DMS114 treated with DMSO at 0.1 percent for 48 hours (cell line): ENCODE results near the gene SACM1L.
"Not testable (repeated sequence)": the region's sequence is repeated elsewhere in the genome, so short reads cannot be mapped to it uniquely, and the experiment has no call there.

Source experiments
- DNase-seq: peaks from one replicate; lab custom pipeline; 2025; ENCODE audit not compliant: unreplicated experiment; lab: John Stamatoyannopoulos, UW

SACM1L gene

GRCh38 chr3:45666757-45667431 lies 22.3 kb upstream of the SACM1L start:
- DNase-seq: no peak

GRCh38 chr3:45667569-45667934 lies 21.6 kb upstream of the SACM1L start:
- no peak for DNase-seq

GRCh38 chr3:45670436-45670835 lies 18.8 kb upstream of the SACM1L start:
- no peak for DNase-seq

- no peak for DNase-seq
These were observed 18.2 kb upstream of the SACM1L start for GRCh38 chr3:45670991-45671390.

- DNase-seq: no peak
These were observed 15.9 kb upstream of the SACM1L start for GRCh38 chr3:45673273-45673672.

GRCh38 chr3:45676325-45677032 lies 12.7 kb upstream of the SACM1L start:
- DNase-seq: no peak

GRCh38 chr3:45677033-45677446 lies 12.2 kb upstream of the SACM1L start:
- no peak for DNase-seq

- no peak for DNase-seq
These were observed 11.4 kb upstream of the SACM1L start for GRCh38 chr3:45677841-45678240.

- no peak for DNase-seq
These were observed 9.4 kb upstream of the SACM1L start for GRCh38 chr3:45679805-45680204.

- DNase-seq: no peak
These were observed 8.0 kb upstream of the SACM1L start for GRCh38 chr3:45681221-45681620.

- DNase-seq: no peak
These were observed 7.3 kb upstream of the SACM1L start for GRCh38 chr3:45681846-45682245.

- no peak for DNase-seq
These were observed 6.9 kb upstream of the SACM1L start for GRCh38 chr3:45682311-45682710.

GRCh38 chr3:45682786-45683185 lies 6.4 kb upstream of the SACM1L start:
- no peak for DNase-seq

GRCh38 chr3:45683417-45684326 lies 5.5 kb upstream of the SACM1L start:
- DNase-seq: no peak

- DNase-seq: no peak
These were observed 4.8 kb upstream of the SACM1L start for GRCh38 chr3:45684327-45684892.

- DNase-seq: not testable (repeated sequence)
These were observed 3.5 kb upstream of the SACM1L start for GRCh38 chr3:45685722-45686121.

- no peak for DNase-seq
These were observed 2.3 kb upstream of the SACM1L start for GRCh38 chr3:45686850-45687249.

- DNase-seq: no peak
These were observed 1.4 kb upstream of the SACM1L start for GRCh38 chr3:45687828-45688193.

GRCh38 chr3:45688194-45688881 lies 858 bp upstream of the SACM1L start:
- DNase-seq: peak; percentile 66

- DNase-seq: no peak
These were observed 570 bp downstream of the SACM1L start for GRCh38 chr3:45689787-45690145.
